AG08396 (cell line): ENCODE measurements around the gene NPDC1.
"Not testable (repeated sequence)": the region's sequence is repeated elsewhere in the genome, so short reads cannot be mapped to it uniquely, and the experiment has no call there.

Experiments used
- DNase-seq: peaks from one replicate; pipeline ENCODE4 v3.0.0; 2012; ENCODE audit warnings: low spot score, mixed read lengths

NPDC1 gene

GRCh38 chr9:137011907-137012675 is 33.9 kb downstream of the NPDC1 start:
- DNase-seq = no peak

DNA sequence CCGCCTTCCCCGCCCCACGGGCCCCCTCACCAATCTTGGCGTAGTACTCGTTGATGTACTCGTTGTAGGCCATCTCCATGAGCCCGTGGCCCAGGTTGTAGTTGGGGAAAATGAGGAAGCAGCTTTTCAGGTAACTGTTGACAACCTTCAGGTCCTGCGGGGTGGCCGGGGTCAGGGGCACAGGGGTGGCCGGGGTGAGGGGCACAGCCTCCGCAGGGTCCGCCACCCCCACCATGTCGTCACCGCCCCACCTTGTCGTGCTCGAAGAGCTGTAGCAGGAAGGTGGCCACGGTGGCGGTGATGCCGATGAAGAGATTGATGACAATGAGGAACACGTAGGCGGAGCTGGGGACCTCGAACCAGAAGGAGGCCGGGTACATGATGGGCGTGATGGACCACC is 34.8 kb downstream of the NPDC1 start:
- DNase-seq = no peak

- DNase-seq = no peak
These were observed 35.8 kb downstream of the NPDC1 start for GRCh38 chr9:137009938-137010732.

DNA sequence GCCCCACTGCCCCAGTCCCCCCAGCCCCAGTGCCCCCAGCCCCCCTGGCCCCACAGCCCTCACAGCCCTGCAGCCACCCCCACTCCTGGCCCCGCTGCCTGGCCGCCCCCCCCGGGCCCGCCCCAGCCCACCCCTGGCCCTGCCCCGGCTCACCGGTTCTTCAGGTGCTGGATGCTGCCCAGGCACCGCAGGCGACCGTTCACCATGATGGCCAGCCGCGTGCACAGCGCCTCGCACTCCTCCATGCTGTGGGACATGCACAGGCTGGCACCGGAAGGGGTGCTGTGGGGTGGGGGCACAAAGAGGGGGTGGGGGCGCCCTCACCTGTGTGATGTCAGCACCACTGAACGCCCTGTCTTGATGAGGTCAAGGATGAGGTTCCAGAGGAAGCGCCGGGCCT is 36.8 kb downstream of the NPDC1 start:
- no peak for DNase-seq

- DNase-seq = no peak
These were observed 37.7 kb downstream of the NPDC1 start for GRCh38 chr9:137008312-137008711.

DNA sequence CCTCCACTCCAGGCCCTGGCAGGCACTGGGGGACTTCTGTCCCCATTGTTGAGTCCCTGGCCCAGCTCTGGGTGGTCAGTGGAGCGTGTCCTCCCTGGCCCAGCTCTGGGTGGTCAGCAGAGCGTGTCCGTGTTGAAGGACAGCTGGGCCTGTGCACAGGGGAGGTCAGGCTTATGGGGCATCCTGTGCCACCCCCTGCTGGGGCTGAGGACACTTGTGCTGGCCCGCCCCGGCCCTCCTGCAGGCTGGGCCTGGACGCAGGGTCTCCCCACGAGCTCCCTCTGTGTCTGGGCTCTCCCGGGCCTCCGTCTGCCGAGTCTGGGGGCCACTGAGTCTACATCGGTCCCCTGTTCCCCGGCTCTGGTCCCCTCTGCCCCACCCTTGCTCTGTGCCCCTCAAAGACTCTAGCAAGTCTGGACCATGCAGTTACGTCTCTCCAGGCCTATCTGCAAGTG is 38.1 kb downstream of the NPDC1 start:
- DNase-seq = no peak

DNA sequence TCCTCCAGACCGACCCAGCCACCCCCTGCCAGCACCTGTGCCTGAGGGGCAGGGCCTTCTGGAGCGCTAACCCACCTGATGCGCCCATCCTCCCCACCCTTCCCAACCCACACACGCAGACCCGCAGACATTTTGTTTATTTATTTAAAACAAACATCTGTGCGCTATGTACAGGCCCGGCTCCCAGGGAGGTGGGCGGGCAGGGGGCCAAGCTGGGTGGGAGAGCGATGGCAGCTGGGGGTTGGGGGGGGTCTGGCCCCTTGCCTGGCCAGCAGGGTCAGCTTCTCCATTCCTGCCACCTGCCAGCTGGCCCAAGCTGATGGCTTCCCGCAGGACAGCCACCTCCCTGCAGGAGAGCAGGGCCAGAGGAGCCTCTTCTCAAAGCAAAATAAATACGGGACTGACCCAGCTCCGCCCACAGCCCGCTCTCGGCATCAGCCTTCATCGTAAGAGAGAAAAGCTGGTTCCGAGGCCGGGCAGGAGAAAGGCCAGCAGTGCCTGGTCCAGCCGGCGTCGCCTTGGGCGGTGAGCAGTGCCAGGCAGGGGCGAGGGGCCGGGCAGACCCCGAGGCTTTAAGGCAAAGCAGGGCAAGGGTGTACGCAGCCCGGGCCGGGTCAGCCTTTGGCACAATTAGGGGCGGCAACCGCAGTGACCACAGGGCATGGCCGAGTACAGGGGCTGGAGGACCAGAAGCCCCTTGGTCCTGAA is 38.7 kb downstream of the NPDC1 start:
- DNase-seq = peak; percentile 59

DNA sequence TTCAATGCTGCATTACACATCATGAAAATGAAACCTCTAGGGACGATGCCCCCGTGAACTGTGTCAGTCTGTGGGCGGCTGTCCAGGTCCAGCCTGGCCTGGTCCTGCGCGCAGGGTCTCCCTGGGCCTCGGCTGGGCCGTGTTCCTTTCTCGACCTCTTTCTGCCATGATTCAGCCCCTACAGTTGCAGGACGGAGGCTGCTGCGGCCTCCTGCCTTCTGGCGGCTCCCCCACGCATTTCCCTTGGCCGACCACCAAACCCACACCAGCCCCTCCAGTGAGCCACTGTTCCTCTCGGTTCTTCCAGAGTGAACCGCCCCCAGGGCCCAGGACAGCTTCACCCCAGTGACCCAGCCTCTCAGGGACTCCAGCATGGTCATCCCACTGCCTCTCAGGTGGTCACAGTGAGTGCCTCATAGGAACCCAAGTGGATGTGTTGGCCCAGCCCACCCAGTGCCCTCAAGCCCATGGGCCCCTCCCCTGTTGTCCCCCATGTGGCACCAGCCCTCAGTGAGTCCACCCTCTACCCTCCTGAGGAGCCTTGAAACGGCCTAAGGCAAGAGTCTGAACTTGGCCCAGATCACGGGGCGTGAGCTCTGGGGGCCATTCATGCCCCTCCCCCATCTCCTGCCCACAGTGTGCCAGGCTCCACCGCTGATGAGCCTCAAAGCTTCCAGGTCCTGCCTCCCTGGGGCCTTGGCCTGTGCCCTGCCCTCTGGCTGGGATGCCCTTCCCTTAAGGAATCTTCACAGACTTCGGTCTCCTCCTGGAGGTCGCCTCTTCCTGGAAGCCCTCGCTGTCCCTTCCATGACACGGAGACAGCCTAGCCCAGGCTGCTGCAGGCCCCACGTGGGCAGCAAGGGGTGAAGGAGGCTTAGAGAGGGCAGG is 39.6 kb downstream of the NPDC1 start:
- DNase-seq = no peak

GRCh38 chr9:137004285-137004684 is 41.7 kb downstream of the NPDC1 start:
- not testable (repeated sequence) for DNase-seq

GRCh38 chr9:137002646-137003041 is 43.3 kb downstream of the NPDC1 start:
- no peak for DNase-seq

DNA sequence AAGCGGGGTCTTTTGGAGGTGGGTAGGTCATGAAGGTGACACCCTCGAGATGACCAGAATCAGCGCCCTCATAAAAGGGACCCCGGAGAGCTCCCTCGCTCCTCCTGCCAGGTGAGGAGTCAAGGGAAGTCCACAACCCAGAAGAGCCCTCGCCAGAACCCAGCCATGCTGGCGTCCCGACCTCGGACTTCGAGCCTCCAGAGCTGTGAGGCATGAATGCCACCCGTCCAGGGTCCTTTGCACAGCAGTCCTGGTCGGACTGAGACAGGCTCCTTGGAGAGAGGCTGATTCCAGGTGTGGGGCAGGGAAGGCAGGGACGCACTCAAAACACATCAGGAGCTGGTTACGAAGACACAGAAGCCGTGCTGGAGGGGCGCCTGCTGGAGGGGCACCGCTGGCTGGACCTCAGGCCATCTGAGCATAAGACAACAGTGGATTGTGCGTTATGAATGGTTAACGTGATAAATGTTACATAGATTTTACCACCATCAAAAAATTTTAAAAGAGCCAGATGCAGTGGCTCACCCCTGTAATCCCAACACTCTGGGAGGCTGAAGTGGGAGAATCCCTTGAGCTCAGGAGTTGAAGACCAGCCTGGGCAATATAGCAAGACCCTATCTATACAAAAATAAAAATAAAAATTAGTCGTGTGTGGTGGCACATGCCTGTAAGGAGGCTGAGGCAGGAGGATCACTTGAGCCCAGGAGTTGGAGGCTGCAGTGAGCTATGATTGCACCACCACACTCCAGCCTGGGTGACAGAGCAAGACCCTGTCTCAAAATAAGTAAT is 43.9 kb downstream of the NPDC1 start:
- DNase-seq = no peak

DNA sequence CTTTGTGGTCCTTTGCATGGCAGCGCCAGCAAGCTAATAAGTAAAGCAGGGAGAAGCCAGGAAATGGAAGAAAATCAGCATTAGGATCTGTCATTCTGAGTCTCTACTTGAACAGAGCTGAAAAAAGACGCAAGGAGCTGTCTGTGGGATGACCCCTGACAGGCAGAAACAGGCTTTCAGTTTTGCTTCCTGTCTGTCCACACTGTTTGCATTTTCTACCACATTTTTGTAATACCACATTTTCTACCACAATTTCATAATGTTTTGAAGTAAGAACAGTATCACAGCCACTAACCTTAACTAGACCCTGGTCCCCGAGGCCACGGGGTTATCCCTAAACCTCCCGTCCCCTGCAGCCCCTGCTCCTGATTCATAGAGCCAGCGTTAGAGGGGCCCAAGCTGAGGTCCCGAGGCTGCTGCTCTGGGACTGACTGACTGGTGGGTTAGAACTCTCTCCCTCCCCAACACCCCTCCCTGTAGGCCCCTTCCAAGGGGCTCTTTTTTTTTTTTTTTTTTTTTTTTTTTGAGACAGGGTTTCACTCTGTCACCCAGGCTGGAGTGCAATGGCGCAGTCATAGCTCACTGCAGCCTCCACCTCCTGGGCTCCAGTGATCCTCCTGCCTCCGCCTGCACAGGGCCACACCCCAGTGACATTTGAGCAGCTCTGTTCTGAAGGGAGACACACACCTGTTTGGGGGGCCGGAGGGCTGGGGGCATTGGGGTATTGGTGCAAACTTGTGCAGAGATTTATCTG is 45.6 kb downstream of the NPDC1 start:
- DNase-seq = peak; percentile 85

DNA sequence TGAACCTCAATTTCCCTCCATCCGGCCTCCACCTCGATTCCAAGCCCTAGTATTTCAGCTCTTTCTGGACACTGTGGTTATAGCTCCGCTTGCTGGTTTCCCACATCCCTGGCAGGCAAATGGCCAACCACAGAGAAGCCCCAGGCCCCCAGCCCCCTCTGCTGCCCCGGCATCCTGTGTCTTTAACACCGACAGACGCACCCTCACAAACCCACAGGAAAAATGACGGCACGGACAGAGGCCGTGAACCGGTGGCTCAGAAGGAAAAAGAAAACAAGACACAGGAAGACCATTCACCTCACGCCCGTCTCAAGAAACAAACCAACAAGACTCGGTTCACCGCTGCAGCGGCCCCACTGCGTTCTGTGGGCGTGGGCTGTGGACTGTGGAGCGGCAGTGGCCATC is 48.1 kb downstream of the NPDC1 start:
- no peak for DNase-seq

DNA sequence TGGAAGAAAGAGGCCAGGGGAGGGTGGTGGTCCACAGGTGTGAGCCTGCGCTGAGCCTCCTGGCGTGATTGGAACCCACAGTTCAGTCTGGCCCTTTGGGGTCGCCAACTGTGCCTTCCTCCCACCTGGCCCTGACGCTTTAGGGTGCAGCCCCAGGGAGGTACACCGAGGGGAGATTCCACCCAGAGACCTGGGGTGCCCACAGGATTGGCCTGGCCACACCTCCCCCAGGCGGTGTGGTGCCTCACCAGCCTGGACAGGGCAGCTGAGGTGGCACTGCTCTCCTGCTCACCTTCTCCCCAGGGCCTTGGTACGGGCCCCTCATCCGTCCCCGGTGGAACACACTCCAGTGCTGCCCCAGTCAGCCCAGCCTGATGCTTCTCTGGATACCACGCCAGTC is 48.6 kb downstream of the NPDC1 start:
- DNase-seq = no peak

- DNase-seq = peak; percentile 58
These were observed 49.4 kb downstream of the NPDC1 start, which contains the start of gene CLIC3 for GRCh38 chr9:136996361-136997292. TSS of gene CLIC3 (minus strand) at chr9:136996568. CDS start at chr9:136996543, 25 bp downstream.

- DNase-seq = peak; percentile 68
These were observed 50.1 kb downstream of the NPDC1 start for GRCh38 chr9:136995772-136996311.

- DNase-seq = no peak
These were observed 50.6 kb downstream of the NPDC1 start for GRCh38 chr9:136995362-136995761.

DNA sequence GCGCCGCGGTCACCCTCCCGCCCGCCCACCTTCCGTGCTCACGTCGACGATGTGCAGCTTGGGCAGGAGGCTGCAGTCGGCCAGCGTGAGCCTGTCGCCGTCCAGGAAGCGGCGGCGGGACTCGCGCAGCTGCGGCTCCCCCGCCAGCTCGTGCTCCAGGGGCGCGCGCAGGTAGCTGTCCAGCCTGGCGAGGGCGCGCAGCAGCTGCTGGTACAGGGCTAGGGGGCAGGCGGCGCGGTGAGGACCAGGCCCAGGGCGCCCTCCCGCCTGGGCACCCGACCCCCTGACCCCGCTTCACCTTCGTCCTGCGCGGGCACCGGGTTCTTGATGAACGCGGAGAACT is 51.1 kb downstream of the NPDC1 start:
- DNase-seq = no peak
